Right lobe of liver (tissue), 6 donors: ENCODE data around the gene TSHZ1. TPM values are rescaled to one million over a fixed set of nuclear protein-coding genes. Genes with fewer than 3 reads are reported as not detected.

Source experiments
- ATAC-seq, 4 donors: fragments of 200-7000 bp; cut with Tn5 transposase; one replicate each; pipeline ENCODE4 v1.9.1; 2020; ENCODE audit warnings: mild to moderate bottlenecking in 4 of 4, moderate library complexity in 4 of 4
- DNase-seq, 3 donors: peaks; one replicate each; pipeline ENCODE4 v3.0.0-alpha.2; 2020
- H3K27ac ChIP-seq, 3 donors: fragments of 200-600 bp; one replicate each; pipeline ENCODE4 v1.8.0; 2022
- H3K27me3 ChIP-seq, 2 donors: fragments of 200-600 bp; one replicate each; pipeline ENCODE4 v1.8.0; 2022
- H3K36me3 ChIP-seq, 4 donors: fragments of 200-600 bp; sonication (generic) in 1 of 4; one replicate each; pipeline versions ENCODE4 v1.5.1 to v1.8.0; 2017 to 2022; ENCODE audit warnings: control low read depth in 1 of 4
- H3K4me1 ChIP-seq, 4 donors: fragments of 200-600 bp; sonication (generic) in 1 of 4; one replicate each; pipeline versions ENCODE4 v1.5.1 to v1.8.0; 2017 to 2022; ENCODE audit warnings: control low read depth in 1 of 4
- H3K4me3 ChIP-seq, 3 donors: fragments of 200-600 bp; one replicate each; pipeline ENCODE4 v1.8.0; 2022
- H3K9me3 ChIP-seq, 4 donors: fragments of 200-600 bp; sonication (generic) in 1 of 4; one replicate each; pipeline versions ENCODE4 v1.5.1 to v1.8.0; 2017 to 2022; ENCODE audit warnings: control low read depth in 1 of 4
- POLR2A ChIP-seq: fragments of 450-650 bp; IDR thresholded peaks from one replicate; pipeline ENCODE4 v1.6.1; 2017; ENCODE audit warnings: antibody characterized with exemption, mild to moderate bottlenecking
- WGBS: methylation state at CpG from one replicate; pipeline ENCODE4 v1.1.6; 2018; ENCODE audit warnings: low coverage, low lambda C conversion rate; ENCODE audit not compliant: insufficient coverage; ENCODE audit errors: missing lambda C conversion rate; 5-methylcytosine and 5-hydroxymethylcytosine counted together
- intact Hi-C, 2 donors: fragments of 100-400 bp; cut with DNase I; formaldehyde crosslinking; loops; one replicate each; pipeline versions ENCODE4 v1.11.2 to v1.14.1; 2022
- total RNA-seq, 6 experiments: library from RNA; depleted of rRNA in 2 of 6; stranded (reverse); fragments of >200 nt in 2 of 6; fragmentation: NEBNext Ultra II Directional in 3 of 6; extraction: Animal tissue kit (Norgen Biotek cat#: 25700) in 3 of 6; gene quantifications; one replicate each; pipeline versions ENCODE4 v1.1.0 to v1.2.4, GENCODE V29; 2016 to 2023
- TF ChIP-seq, protein P1 (sequence below), 4 donors: fragments of 200-600 bp in 3 of 4; fragments of 450-650 bp in 1 of 4; IDR thresholded peaks; one replicate each; pipeline versions ENCODE4 v1.5.1 to v1.8.0; 2016 to 2022; ENCODE audit warnings: antibody characterized with exemption in 4 of 4, mild to moderate bottlenecking in 2 of 4
- donor health status: DM: no; HTN: yes; CAD: no.
- donor health status: DM: no; HTN: no; CAD: no.
- donor health status: DM: no; HTN: no; CAD: no.
- donor health status: DM: no; HTN: yes; CAD: no.
- donor health status: DM: no; HTN: yes; CAD: no.

Gene TSHZ1
- total RNA-seq, 6 experiments from 2014 or later = 6.4 to 13.3 (median 9.6) TPM

DNA sequence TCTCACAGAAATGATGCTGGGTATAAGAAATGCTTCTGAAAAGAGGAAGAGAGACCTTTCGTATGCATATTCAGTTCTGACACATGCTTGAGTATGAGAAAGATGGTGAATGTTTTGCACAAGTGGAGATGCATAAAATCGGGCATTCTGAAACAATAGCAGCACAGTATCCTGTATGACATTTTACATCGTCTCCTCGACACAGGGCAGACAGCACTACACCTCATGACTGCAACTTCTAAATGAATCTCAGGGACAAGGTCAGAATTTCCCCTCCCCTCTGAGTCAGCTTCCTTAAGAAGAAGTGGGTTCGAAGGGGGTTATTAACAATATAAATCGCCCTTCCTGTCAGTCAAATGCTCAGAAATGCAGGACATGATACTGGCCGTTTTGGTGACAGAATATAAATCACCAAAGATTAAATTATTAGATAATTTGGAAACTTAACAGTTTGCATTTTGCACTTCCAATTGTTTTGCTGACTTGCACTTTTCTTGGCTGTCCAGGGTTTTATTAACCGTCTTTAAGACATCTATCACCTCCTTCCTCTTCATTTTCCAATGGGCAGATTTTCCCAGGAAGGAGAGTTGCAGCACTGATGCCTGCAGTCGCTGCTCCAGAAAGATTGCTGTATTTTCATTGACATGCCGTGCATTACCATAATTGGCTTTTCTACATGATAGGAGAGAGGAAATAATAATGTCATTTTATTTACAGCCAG, 57.2 kb downstream of the TSHZ1 start:
- TF ChIP-seq, protein P1, sequence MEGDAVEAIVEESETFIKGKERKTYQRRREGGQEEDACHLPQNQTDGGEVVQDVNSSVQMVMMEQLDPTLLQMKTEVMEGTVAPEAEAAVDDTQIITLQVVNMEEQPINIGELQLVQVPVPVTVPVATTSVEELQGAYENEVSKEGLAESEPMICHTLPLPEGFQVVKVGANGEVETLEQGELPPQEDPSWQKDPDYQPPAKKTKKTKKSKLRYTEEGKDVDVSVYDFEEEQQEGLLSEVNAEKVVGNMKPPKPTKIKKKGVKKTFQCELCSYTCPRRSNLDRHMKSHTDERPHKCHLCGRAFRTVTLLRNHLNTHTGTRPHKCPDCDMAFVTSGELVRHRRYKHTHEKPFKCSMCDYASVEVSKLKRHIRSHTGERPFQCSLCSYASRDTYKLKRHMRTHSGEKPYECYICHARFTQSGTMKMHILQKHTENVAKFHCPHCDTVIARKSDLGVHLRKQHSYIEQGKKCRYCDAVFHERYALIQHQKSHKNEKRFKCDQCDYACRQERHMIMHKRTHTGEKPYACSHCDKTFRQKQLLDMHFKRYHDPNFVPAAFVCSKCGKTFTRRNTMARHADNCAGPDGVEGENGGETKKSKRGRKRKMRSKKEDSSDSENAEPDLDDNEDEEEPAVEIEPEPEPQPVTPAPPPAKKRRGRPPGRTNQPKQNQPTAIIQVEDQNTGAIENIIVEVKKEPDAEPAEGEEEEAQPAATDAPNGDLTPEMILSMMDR (IDR thresholded peaks at IDR 0.05) = no peak
- no peak for TF ChIP-seq POLR2A
- no peak for DNase-seq
- Histone ChIP-seq H3K27ac (no peak overlapping the region), H3K36me3 (no peaks in the 10 kb centered on the region), H3K9me3 (no peaks in the 10 kb centered on the region), H3K4me1 (no peaks in the 10 kb centered on the region), H3K27me3 (no peaks in the 10 kb centered on the region), H3K4me3 (no peak overlapping the region)
- WGBS = 62% methylated on average over 10 of the region's 10 CpGs
- intact Hi-C loops = no loop called here
- peak; percentile 28 to 71 (median 50) for ATAC-seq

DNA sequence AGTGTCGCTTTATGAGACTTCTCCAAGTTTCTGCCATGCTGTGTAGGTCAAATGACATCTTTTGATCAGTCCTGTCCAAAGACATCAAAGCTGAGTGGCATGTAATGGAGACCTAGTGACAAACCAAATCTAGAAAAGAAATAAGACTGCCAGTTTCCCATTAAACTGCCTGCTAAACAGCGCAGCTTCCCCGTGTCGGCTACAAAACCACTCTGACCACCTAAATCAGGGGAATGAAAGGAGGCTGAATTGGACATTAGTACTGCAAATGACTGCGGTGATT, 57.7 kb downstream of the TSHZ1 start:
- Histone ChIP-seq H3K27me3 (no peaks in the 10 kb centered on the region), H3K4me1 (no peaks in the 10 kb centered on the region), H3K36me3 (no peaks in the 10 kb centered on the region), H3K9me3 (no peaks in the 10 kb centered on the region), H3K27ac (no peak overlapping the region), H3K4me3 (no peak overlapping the region)
- DNase-seq (no peak), ATAC-seq (no peak)
- no peak for TF ChIP-seq POLR2A
- TF ChIP-seq, protein P1 (IDR thresholded peaks at IDR 0.05) = no peak
- intact Hi-C loops = no loop called here
- WGBS = 98% methylated on average over 4 of the region's 5 CpGs

DNA sequence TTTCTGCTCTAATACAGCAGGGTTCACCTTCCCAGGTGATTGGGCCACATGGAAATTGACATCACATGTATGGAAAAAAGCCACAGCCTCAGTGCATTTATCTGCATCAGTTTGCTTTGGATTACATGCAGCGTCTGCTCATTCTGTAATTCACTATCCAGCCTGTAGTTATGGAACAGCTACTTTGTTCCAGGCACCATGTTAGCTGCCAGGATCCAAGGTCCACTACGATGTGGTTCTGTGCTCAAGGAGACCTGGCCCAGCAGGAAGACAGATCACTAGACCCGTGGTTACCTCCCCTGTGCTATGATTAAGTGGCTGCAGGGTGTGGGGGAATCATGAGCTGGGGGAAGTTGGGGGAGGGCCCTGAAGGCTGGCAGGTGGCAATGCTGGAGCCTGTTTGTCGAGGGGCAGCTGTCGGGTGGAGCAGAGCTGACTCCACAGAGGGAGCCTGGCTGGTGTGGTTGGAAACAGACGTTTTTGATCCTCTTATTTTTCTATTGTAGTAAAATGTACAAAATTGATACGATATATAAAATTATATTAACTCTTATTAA, 58.6 kb downstream of the TSHZ1 start:
- ATAC-seq = peak in 2 of 4 donors; percentile 38 to 53
- 76% methylated on average over 5 of the region's 7 CpGs for WGBS
- DNase-seq = no peak

DNA sequence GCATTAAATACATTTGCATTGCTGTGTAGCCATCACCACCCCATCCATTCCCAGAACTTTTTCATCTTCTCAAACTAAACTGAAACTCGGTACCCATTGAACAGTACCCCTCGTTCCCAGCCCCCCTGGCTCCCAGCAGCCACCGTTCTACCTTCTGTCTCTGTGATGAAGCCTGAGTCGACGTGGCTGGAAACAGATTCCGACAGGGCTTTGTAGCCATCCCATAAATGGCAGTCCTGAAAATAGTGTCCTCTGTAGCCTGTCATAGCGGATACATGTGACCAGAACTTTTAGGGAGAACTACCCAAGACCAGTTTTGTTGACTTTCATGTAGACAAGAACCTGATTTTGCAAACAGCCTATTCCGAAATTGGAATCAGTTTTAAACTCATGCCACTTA, 59.1 kb downstream of the TSHZ1 start:
- Histone ChIP-seq H3K27ac (no peak overlapping the region), H3K9me3 (no peaks in the 10 kb centered on the region), H3K4me1 (no peaks in the 10 kb centered on the region), H3K4me3 (no peak overlapping the region), H3K27me3 (no peaks in the 10 kb centered on the region), H3K36me3 (no peaks in the 10 kb centered on the region)
- 96% methylated on average over 7 of the region's 8 CpGs for WGBS
- TF ChIP-seq, protein P1 (IDR thresholded peaks at IDR 0.05) = no peak
- TF ChIP-seq POLR2A = no peak
- intact Hi-C loops = no loop called here
- ATAC-seq = no peak
- no peak for DNase-seq

More for the DNA sequence above, 58.6 kb downstream of the TSHZ1 start:
- intact Hi-C loops = no loop called here
- no peak overlapping the region for H3K27ac ChIP-seq
- H3K9me3 ChIP-seq = no peaks in the 10 kb centered on the region
- H3K36me3 ChIP-seq = no peaks in the 10 kb centered on the region
- TF ChIP-seq POLR2A = no peak
- TF ChIP-seq, protein P1 (IDR thresholded peaks at IDR 0.05) = no peak
- H3K27me3 ChIP-seq = no peaks in the 10 kb centered on the region
- H3K4me3 ChIP-seq = no peak overlapping the region
- H3K4me1 ChIP-seq = no peaks in the 10 kb centered on the region
